Activated CD4-positive, alpha-beta memory T cell treated with anti-CD3 and anti-CD28 coated beads, Interleukin-2, amount 10 ng/mL, durations not matched to agents 7 days and 5 days (primary cell): Measurements from ENCODE around the gene BTN1A1. TPM values are rescaled to one million over a fixed set of nuclear protein-coding genes. Genes with fewer than 3 reads are reported as not detected.
A peak's percentile ranks its signal among the peaks of the same experiment; 100 is the strongest.
"Not testable (repeated sequence)": the region's sequence is repeated elsewhere in the genome, so short reads cannot be mapped to it uniquely, and the experiment has no call there.

ENCODE experiments used
- CTCF ChIA-PET: fragments of 350-600 bp; sonication (Branson Sonifier 250); formaldehyde crosslinking; loops from one replicate; lab custom pipeline; 2021; ENCODE audit warnings: antibody characterized with exemption, inconsistent platforms; lab: Charles Lee
- POLR2A ChIA-PET: fragments of 350-600 bp; sonication (Branson Sonifier 250); formaldehyde crosslinking; loops from one replicate; lab custom pipeline; 2021; ENCODE audit warnings: antibody characterized with exemption; lab: Charles Lee
- DNase-seq: peaks from one replicate; pipeline ENCODE4 v3.0.0-alpha.2; 2020
- H3K27ac Mint-ChIP-seq: one replicate; pipeline ENCODE4 v1.8.0; 2021; ENCODE audit warnings: mild to moderate bottlenecking, mixed read lengths
- H3K27me3 Mint-ChIP-seq: one replicate; pipeline ENCODE4 v1.8.0; 2021; ENCODE audit warnings: mixed read lengths
- H3K36me3 Mint-ChIP-seq: one replicate; pipeline ENCODE4 v1.8.0; 2021; ENCODE audit warnings: low read depth, mixed read lengths
- H3K4me1 Mint-ChIP-seq: one replicate; pipeline ENCODE4 v1.8.0; 2021; ENCODE audit warnings: mixed read lengths
- H3K4me3 Mint-ChIP-seq: one replicate; pipeline ENCODE4 v1.8.0; 2021; ENCODE audit warnings: mild to moderate bottlenecking, mixed read lengths
- H3K9me3 Mint-ChIP-seq: one replicate; pipeline ENCODE4 v1.8.0; 2021; ENCODE audit warnings: mixed read lengths
- total RNA-seq, 2 experiments: library from RNA; stranded (reverse); gene quantifications; one replicate each; pipeline ENCODE4 v1.2.3, GENCODE V29; 2021

Gene BTN1A1
- total RNA-seq, 2 experiments from 2014 or later: not detected

DNA sequence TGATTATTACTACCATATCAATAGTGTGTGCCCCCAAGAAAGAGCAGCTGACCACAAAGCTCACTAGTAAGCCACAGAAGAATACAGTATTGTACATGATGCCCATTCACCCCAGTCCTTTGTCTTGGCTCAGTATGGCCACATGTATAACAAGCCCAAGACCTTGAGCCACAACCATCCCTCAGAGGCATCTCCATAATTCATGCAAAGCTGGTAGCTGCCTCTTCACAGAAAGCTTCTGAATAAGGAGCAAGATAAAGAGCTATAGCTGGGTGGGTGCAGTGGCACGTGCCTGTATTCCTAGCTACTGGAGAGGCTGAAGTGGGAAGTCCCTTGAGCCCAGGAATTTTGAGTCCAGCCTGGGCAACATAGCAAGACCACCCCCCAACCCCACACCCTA lies 4.8 kb upstream of the BTN1A1 start:
- no peak overlapping the region for H3K4me3 Mint-ChIP-seq
- ChIA-PET CTCF (interaction anchor here (0.6 to 1.5 kb wide), 2 partner anchors 154 to 1401 kb away, joined by 3 read pairs; no protein-coding TSS in a partner anchor), POLR2A (interaction anchor here (1.0 kb wide), 1 partner anchor 42 kb away, joined by 3 read pairs; the partner anchor contains the start of gene HMGN4)
- no peak overlapping the region for H3K27ac Mint-ChIP-seq
- H3K36me3 Mint-ChIP-seq: no peaks in the 10 kb centered on the region
- H3K27me3 Mint-ChIP-seq: peaks cover 8% of the 10 kb centered on the region
- no peaks in the 10 kb centered on the region for H3K9me3 Mint-ChIP-seq
- H3K4me1 Mint-ChIP-seq: peaks cover 27% of the 10 kb centered on the region
- no peak for DNase-seq

DNA sequence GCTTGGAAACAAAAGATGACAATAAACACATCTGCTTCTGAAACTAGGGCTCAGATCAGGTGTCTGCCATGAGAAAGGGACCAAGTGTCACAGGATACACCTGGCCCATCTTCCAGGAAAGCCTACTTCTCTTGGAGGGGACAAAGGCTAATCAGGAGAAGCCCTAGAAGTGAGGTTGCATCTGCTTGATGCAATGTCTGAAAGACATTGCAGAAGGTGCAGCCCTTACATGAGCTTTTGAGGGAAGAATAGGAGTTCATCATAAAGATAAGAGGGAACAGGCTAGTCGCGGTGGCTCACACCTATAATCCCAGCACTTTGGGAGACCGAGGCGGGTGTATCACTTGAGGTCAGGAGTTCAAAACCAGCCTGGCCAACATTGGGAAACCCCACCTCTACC lies 2.5 kb upstream of the BTN1A1 start:
- H3K27ac Mint-ChIP-seq: no peak overlapping the region
- peaks cover 2% of the 10 kb centered on the region for H3K36me3 Mint-ChIP-seq
- POLR2A ChIA-PET: no interaction called here

GRCh38 chr6:26501482-26501986 lies 1.4 kb downstream of the BTN1A1 start:
- DNase-seq: peak; percentile 31
- Mint-ChIP-seq H3K9me3 (no peaks in the 10 kb centered on the region), H3K27me3 (peaks cover 44% of the 10 kb centered on the region), H3K27ac (no peak overlapping the region), H3K36me3 (peaks cover 2% of the 10 kb centered on the region), H3K4me3 (peak overlapping the region; percentile 60), H3K4me1 (peaks cover 21% of the 10 kb centered on the region)
- POLR2A ChIA-PET: interaction anchor here (0.9 to 1.6 kb wide), 5 partner anchors 12 to 137 kb away, joined by 3 to 7 read pairs (median 3); partner anchors contain the start of gene HMGN4
- CTCF ChIA-PET: interaction anchor here (0.6 to 1.4 kb wide), 2 partner anchors 36 to 160 kb away, joined by 3 to 4 read pairs; partner anchors contain the start of gene HMGN4

More for the DNA sequence above, 2.5 kb upstream of the BTN1A1 start:
- CTCF ChIA-PET: no interaction called here
- DNase-seq: no peak
- H3K4me1 Mint-ChIP-seq: peaks cover 40% of the 10 kb centered on the region
- no peaks in the 10 kb centered on the region for H3K9me3 Mint-ChIP-seq
- H3K27me3 Mint-ChIP-seq: peaks cover 28% of the 10 kb centered on the region
- no peak overlapping the region for H3K4me3 Mint-ChIP-seq

GRCh38 chr6:26502165-26502564 lies 2.1 kb downstream of the BTN1A1 start:
- ChIA-PET CTCF (interaction anchor here (1.4 kb wide), 1 partner anchor 36 kb away, joined by 4 read pairs; the partner anchor contains the start of gene HMGN4), POLR2A (interaction anchor here (1.0 to 1.6 kb wide), 4 partner anchors 26 to 138 kb away, joined by 3 to 7 read pairs (median 4); partner anchors contain the start of gene HMGN4)
- peaks cover 44% of the 10 kb centered on the region for H3K27me3 Mint-ChIP-seq
- H3K4me3 Mint-ChIP-seq: peak overlapping the region; percentile 60
- H3K4me1 Mint-ChIP-seq: peaks cover 21% of the 10 kb centered on the region
- H3K27ac Mint-ChIP-seq: no peak overlapping the region
- no peaks in the 10 kb centered on the region for H3K9me3 Mint-ChIP-seq
- DNase-seq: no peak
- peaks cover 2% of the 10 kb centered on the region for H3K36me3 Mint-ChIP-seq

DNA sequence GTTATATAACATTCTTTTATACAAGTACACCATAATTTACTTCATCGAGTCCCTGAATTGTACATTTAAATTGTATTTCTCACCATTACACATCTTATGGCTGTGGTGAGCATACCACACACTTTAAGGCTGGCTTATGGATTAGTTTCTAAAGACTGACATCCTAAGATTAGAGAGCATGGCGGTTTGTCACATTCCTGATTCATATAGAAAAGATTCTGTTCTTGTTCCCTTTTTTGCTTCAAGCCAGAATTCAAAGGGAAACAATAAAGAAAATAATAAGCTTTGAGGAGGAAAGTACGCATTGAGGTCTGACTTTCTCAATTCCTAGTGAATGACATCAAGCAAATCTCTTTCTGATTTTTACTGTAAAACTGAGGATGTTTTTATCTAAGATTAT lies 2.5 kb downstream of the BTN1A1 start:
- H3K9me3 Mint-ChIP-seq: no peaks in the 10 kb centered on the region
- no peak overlapping the region for H3K4me3 Mint-ChIP-seq
- H3K4me1 Mint-ChIP-seq: peaks cover 20% of the 10 kb centered on the region
- ChIA-PET CTCF (no interaction called here), POLR2A (interaction anchor here (1.3 kb wide), 1 partner anchor 35 kb away, joined by 3 read pairs; the partner anchor contains the start of gene HMGN4)
- DNase-seq: no peak
- peaks cover 42% of the 10 kb centered on the region for H3K27me3 Mint-ChIP-seq
- H3K36me3 Mint-ChIP-seq: peaks cover 2% of the 10 kb centered on the region
- H3K27ac Mint-ChIP-seq: no peak overlapping the region

DNA sequence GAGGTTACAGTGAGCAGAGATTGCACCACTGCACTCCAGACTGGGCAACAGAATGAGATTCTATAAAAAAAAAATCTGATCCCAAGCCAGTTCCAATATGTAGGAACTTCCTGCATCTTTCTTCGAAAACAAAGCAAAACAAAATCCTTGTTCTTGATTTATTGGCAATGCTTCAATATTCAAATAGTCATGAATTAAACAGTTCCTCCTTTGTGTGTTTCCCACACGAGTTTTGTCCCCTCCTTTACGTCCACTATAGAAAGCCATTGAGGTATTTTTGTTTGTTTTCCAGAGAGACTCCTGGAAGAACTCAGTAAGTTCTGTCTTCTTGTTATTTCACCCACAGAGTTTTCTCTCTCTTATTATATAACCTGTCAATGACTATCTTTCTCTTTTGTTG lies 7.6 kb downstream of the BTN1A1 start:
- Mint-ChIP-seq H3K36me3 (no peaks in the 10 kb centered on the region), H3K9me3 (no peaks in the 10 kb centered on the region), H3K4me1 (no peaks in the 10 kb centered on the region), H3K4me3 (no peak overlapping the region), H3K27me3 (peaks cover 24% of the 10 kb centered on the region), H3K27ac (no peak overlapping the region)
- ChIA-PET CTCF (no interaction called here), POLR2A (no interaction called here)
- DNase-seq: no peak

DNA sequence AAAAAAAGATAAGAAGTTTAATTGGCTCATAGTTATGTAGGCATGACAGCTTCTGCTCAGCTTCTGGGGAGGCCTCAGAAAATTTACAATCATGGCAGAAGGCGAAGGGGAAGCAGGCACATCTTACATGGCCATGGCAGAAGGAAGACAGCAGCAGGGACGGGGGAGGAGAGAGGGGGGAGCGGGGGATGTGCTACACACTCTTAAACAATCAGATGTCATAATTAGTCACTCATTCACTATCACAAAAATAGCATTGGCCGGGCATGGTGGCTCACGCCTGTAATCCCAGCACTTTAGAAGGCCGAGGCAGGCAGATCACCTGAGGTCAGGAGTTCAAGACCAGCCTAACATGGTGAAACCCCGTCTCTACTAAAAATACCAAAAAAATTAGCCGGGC lies 10.9 kb downstream of the BTN1A1 start:
- H3K27ac Mint-ChIP-seq, POLR2A ChIA-PET, H3K9me3 Mint-ChIP-seq, CTCF ChIA-PET, H3K36me3 Mint-ChIP-seq, H3K4me3 Mint-ChIP-seq, DNase-seq, H3K4me1 Mint-ChIP-seq, H3K27me3 Mint-ChIP-seq: not testable (repeated sequence)

- H3K9me3 Mint-ChIP-seq: no peaks in the 10 kb centered on the region
- peaks cover 3% of the 10 kb centered on the region for H3K4me1 Mint-ChIP-seq
- no peak for DNase-seq
- H3K36me3 Mint-ChIP-seq: no peaks in the 10 kb centered on the region
- no peak overlapping the region for H3K27ac Mint-ChIP-seq
- ChIA-PET POLR2A (no interaction called here), CTCF (no interaction called here)
- H3K4me3 Mint-ChIP-seq: no peak overlapping the region
- peaks cover 1% of the 10 kb centered on the region for H3K27me3 Mint-ChIP-seq
Observed at GRCh38 chr6:26514984-26515383, 14.9 kb downstream of the BTN1A1 start.

- ChIA-PET CTCF (no interaction called here), POLR2A (interaction anchor here (4.8 kb wide), 1 partner anchor 43 kb away, joined by 32 read pairs; no protein-coding TSS in a partner anchor)
- Mint-ChIP-seq H3K9me3 (no peaks in the 10 kb centered on the region), H3K27me3 (no peaks in the 10 kb centered on the region), H3K4me3 (no peak overlapping the region), H3K36me3 (peaks cover 5% of the 10 kb centered on the region), H3K27ac (peak overlapping the region; percentile 16), H3K4me1 (peaks cover 14% of the 10 kb centered on the region)
- DNase-seq: no peak
Observed at GRCh38 chr6:26516481-26517427, 16.7 kb downstream of the BTN1A1 start.

DNA sequence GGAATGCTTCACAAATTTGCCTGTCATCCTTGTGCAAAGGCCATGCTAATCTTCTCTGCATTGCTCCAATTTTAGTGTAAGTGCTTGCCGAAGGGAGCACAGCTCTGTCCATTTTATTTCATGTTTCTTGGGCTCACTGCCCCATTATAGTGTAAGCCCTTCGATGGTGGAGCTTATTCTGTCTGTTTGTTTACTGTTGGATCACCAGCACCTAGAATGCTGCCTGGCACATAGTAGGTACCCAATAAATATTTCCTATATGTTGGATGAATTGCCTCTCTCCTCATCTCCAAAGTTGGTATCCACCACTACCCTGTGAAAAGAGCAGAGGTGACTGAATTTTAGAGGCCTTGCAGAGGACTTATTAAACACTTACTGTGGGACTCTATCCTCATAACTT lies 19.3 kb downstream of the BTN1A1 start:
- peaks cover 5% of the 10 kb centered on the region for H3K36me3 Mint-ChIP-seq
- CTCF ChIA-PET: interaction anchor here (1.1 to 1.5 kb wide), 3 partner anchors 14 to 188 kb away, joined by 3 to 5 read pairs (median 3); no protein-coding TSS in a partner anchor
- peaks cover 31% of the 10 kb centered on the region for H3K4me1 Mint-ChIP-seq
- no peak overlapping the region for H3K4me3 Mint-ChIP-seq
- POLR2A ChIA-PET: interaction anchor here (1.7 to 4.8 kb wide), 4 partner anchors 14 to 45 kb away, joined by 3 to 35 read pairs (median 33); partner anchors contain the start of gene HMGN4
- no peaks in the 10 kb centered on the region for H3K9me3 Mint-ChIP-seq
- no peak overlapping the region for H3K27ac Mint-ChIP-seq
- no peak for DNase-seq
- no peaks in the 10 kb centered on the region for H3K27me3 Mint-ChIP-seq

GRCh38 chr6:26520237-26520849 lies 20.2 kb downstream of the BTN1A1 start:
- Mint-ChIP-seq H3K4me1 (peaks cover 32% of the 10 kb centered on the region), H3K27ac (peak overlapping the region; percentile 82), H3K4me3 (peak overlapping the region; percentile 71), H3K36me3 (peaks cover 5% of the 10 kb centered on the region), H3K9me3 (no peaks in the 10 kb centered on the region), H3K27me3 (no peaks in the 10 kb centered on the region)
- POLR2A ChIA-PET: interaction anchor here (0.9 to 4.8 kb wide), 7 partner anchors 13 to 237 kb away, joined by 3 to 35 read pairs (median 8); partner anchors contain the start of gene HMGN4
- CTCF ChIA-PET: interaction anchor here (1.0 to 2.5 kb wide), 6 partner anchors 13 to 189 kb away, joined by 3 to 6 read pairs (median 4); partner anchors contain the start of gene HMGN4
- DNase-seq: no peak
